Nephron (organoid): ENCODE data around the gene SPATA24.
A peak's percentile ranks its signal among the peaks of the same experiment; 100 is the strongest.
"Not testable (repeated sequence)": the region's sequence is repeated elsewhere in the genome, so short reads cannot be mapped to it uniquely, and the experiment has no call there.

ENCODE experiments used
- H3K27ac Mint-ChIP-seq, 3 experiments: 2 replicates each; pipeline ENCODE4 v1.8.0; 2020; ENCODE audit warnings: mixed read lengths in 3 of 3, mild to moderate bottlenecking in 2 of 3, moderate library complexity in 1 of 3
- H3K27me3 Mint-ChIP-seq: 2 replicates; pipeline ENCODE4 v1.8.0; 2021; ENCODE audit warnings: low read depth, mild to moderate bottlenecking, moderate library complexity, mixed read lengths
- H3K36me3 Mint-ChIP-seq: 2 replicates; pipeline ENCODE4 v1.8.0; 2020; ENCODE audit warnings: low read depth, mixed read lengths
- H3K4me1 Mint-ChIP-seq: 2 replicates; pipeline ENCODE4 v1.8.0; 2020; ENCODE audit warnings: mixed read lengths
- H3K4me3 Mint-ChIP-seq, 3 experiments: 2 replicates each; pipeline ENCODE4 v1.8.0; 2020; ENCODE audit warnings: mild to moderate bottlenecking in 3 of 3, mixed read lengths in 3 of 3, moderate library complexity in 2 of 3
- H3K9me3 Mint-ChIP-seq: 2 replicates; pipeline ENCODE4 v1.8.0; 2020; ENCODE audit warnings: mixed read lengths
- CTCF ChIP-seq, 3 experiments: fragments of 200-600 bp; sonication (generic); IDR thresholded peaks; one replicate each; pipeline ENCODE4 v1.5.0; 2021; ENCODE audit warnings: antibody characterized with exemption in 3 of 3; ENCODE audit not compliant: unreplicated experiment in 3 of 3

SPATA24 gene

GRCh38 chr5:139413963-139414362, 10.1 kb upstream of the SPATA24 start:
- TF ChIP-seq CTCF (IDR thresholded peaks at IDR 0.05; ENCODE audit: unreplicated experiment in 3 of 3): no peak
- no peak overlapping the region for H3K4me3 Mint-ChIP-seq
- peaks cover 31% of the 10 kb centered on the region for H3K36me3 Mint-ChIP-seq
- H3K27ac Mint-ChIP-seq: peak overlapping the region; percentile 19 to 77 (median 67)
- no peaks in the 10 kb centered on the region for H3K9me3 Mint-ChIP-seq
- peaks cover 61% of the 10 kb centered on the region for H3K4me1 Mint-ChIP-seq
- H3K27me3 Mint-ChIP-seq: no peaks in the 10 kb centered on the region

DNA sequence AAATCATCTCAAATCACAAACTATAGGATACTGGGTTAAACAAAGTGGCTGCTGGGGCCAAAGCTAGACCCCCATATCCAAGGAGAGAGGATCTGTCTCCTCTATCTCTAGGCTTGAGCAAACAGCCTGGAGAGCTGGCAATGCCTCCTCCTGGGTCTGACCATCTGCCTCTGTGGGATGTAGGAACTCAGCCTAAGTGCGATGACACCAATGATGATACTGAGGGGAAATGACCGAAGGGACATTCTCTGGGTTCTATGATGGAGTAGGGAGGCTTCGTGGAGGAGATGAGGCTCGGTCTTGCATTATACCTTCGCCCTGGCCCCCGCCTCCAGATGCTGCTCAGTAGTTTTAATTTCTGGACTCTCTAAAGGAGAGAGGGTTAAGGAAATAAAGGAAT, 9.3 kb upstream of the SPATA24 start:
- Mint-ChIP-seq H3K4me1 (peaks cover 53% of the 10 kb centered on the region), H3K27ac (peak overlapping the region in 1 of 3 experiments; percentile 77), H3K9me3 (no peaks in the 10 kb centered on the region), H3K36me3 (peaks cover 23% of the 10 kb centered on the region), H3K27me3 (no peaks in the 10 kb centered on the region), H3K4me3 (no peak overlapping the region)
- no peak for TF ChIP-seq CTCF (IDR thresholded peaks at IDR 0.05; ENCODE audit: unreplicated experiment in 3 of 3)

- no peak for TF ChIP-seq CTCF (IDR thresholded peaks at IDR 0.05; ENCODE audit: unreplicated experiment in 3 of 3)
- Mint-ChIP-seq H3K9me3 (no peaks in the 10 kb centered on the region), H3K27ac (peak overlapping the region in 1 of 3 experiments; percentile 18), H3K4me1 (peaks cover 54% of the 10 kb centered on the region), H3K27me3 (no peaks in the 10 kb centered on the region), H3K4me3 (no peak overlapping the region), H3K36me3 (peaks cover 19% of the 10 kb centered on the region)
These were observed 7.3 kb upstream of the SPATA24 start for GRCh38 chr5:139410993-139411828.

GRCh38 chr5:139410121-139410992, 6.5 kb upstream of the SPATA24 start:
- H3K9me3 Mint-ChIP-seq: no peaks in the 10 kb centered on the region
- no peaks in the 10 kb centered on the region for H3K27me3 Mint-ChIP-seq
- TF ChIP-seq CTCF (IDR thresholded peaks at IDR 0.05; ENCODE audit: unreplicated experiment in 3 of 3): no peak
- peaks cover 47% of the 10 kb centered on the region for H3K4me1 Mint-ChIP-seq
- no peak overlapping the region for H3K27ac Mint-ChIP-seq
- H3K4me3 Mint-ChIP-seq: no peak overlapping the region
- H3K36me3 Mint-ChIP-seq: peaks cover 19% of the 10 kb centered on the region

GRCh38 chr5:139409116-139409515, 5.2 kb upstream of the SPATA24 start:
- not testable (repeated sequence) for H3K27me3 Mint-ChIP-seq, H3K9me3 Mint-ChIP-seq, H3K27ac Mint-ChIP-seq, H3K4me3 Mint-ChIP-seq
- peaks cover 19% of the 10 kb centered on the region for H3K36me3 Mint-ChIP-seq
- peaks cover 42% of the 10 kb centered on the region for H3K4me1 Mint-ChIP-seq

DNA sequence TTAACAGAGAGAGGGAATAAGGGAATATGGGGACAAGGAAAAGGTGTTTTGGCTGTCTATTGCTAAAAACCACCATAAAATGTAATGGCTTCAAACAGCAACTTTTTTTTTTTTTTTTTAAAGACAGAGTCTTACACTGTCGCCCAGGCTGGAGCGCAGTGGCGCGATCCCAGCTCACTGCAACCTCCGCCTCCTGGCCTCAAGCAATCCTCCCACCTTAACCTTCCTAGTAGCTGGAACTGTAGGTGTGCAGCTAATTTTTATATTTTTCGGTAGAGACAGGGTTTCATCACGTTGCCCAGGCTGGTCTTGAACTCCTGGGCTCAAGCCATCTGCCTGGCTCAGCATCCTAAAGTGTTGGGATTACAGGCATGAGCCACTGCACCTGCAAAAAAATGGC, 4.3 kb upstream of the SPATA24 start:
- H3K4me3 Mint-ChIP-seq: no peak overlapping the region
- H3K9me3 Mint-ChIP-seq: no peaks in the 10 kb centered on the region

More for the DNA sequence above, 4.3 kb upstream of the SPATA24 start:
- Mint-ChIP-seq H3K36me3 (peaks cover 12% of the 10 kb centered on the region), H3K4me1 (peaks cover 43% of the 10 kb centered on the region), H3K27ac (no peak overlapping the region), H3K27me3 (no peaks in the 10 kb centered on the region)
- TF ChIP-seq CTCF (IDR thresholded peaks at IDR 0.05; ENCODE audit: unreplicated experiment in 3 of 3): no peak
